A549 treated with DMSO at 1 μM for 4 hours (cell line): ENCODE data around the gene INPP5E. TPM values are rescaled to one million over a fixed set of nuclear protein-coding genes. Genes with fewer than 3 reads are reported as not detected.

Source experiments
- total RNA-seq: library from RNA; stranded (reverse); fragments of 200-300 nt; extraction: Qiagen RNA extraction; gene quantifications from 5 replicates; pipeline ENCODE4 v1.2.3, GENCODE V29; 2022; ENCODE audit warnings: low read depth

The INPP5E gene
- total RNA-seq, result 12.1 to 20.4 TPM (median 17.7 TPM) in 5 replicates

GRCh38 chr9:136439481-136440408, at the start of gene INPP5E:
Gene INPP5E, minus strand, starts transcription at chr9:136439845. Its CDS starts 426 bp downstream, at chr9:136439419.

GRCh38 chr9:136482793-136483588, 43.3 kb upstream of the INPP5E start, which contains the start of gene SEC16A:
Gene SEC16A, minus strand, starts transcription at chr9:136483040. Its CDS starts 5,425 bp downstream, at chr9:136477615.

GRCh38 chr9:136410500-136411287, 29.0 kb downstream of the INPP5E start, which contains the start of the genes ENTR1 and PMPCA:
Gene ENTR1, minus strand, starts transcription at chr9:136410614. Its CDS starts 217 bp downstream, at chr9:136410397.
Gene PMPCA, plus strand, starts transcription at chr9:136410658. Its CDS starts 11 bp downstream, at chr9:136410669.

GRCh38 chr9:136400038-136400834, 39.4 kb downstream of the INPP5E start, which contains the start of gene SNAPC4:
Gene SNAPC4, minus strand, starts transcription at chr9:136400170. Its CDS starts 1,742 bp downstream, at chr9:136398428.

Other genes with a start within 250 kb of the INPP5E start
- gene LHX3, start 234.7 kb downstream of the INPP5E start, total RNA-seq, result 0.05 to 0.13 TPM (median 0.09 TPM) in 5 replicates
- 25.7 to 31.0 TPM (median 29.4 TPM) in 5 replicates for gene QSOX2, start 194.0 kb downstream of the INPP5E start, total RNA-seq
- 0.01 TPM in 1 of 5 replicates, not detected in the others for gene CCDC187, start 135.8 kb downstream of the INPP5E start, total RNA-seq
- gene GPSM1, start 112.3 kb downstream of the INPP5E start, total RNA-seq, result 8.4 to 12.4 TPM (median 10.7 TPM) in 5 replicates
- gene DNLZ, start 76.1 kb downstream of the INPP5E start, total RNA-seq, result 19.0 to 36.9 TPM (median 31.0 TPM) in 5 replicates
- gene CARD9, start 66.2 kb downstream of the INPP5E start, total RNA-seq, result 0.64 to 2.6 TPM (median 1.1 TPM) in 5 replicates
- 11.7 to 14.7 TPM (median 12.9 TPM) in 5 replicates for gene SNAPC4, start 39.7 kb downstream of the INPP5E start, total RNA-seq
- 65.0 to 82.7 TPM (median 79.3 TPM) in 5 replicates for gene ENTR1, start 29.2 kb downstream of the INPP5E start, total RNA-seq
- gene PMPCA, start 29.2 kb downstream of the INPP5E start, total RNA-seq, result 77.4 to 96.9 TPM (median 81.7 TPM) in 5 replicates
- gene SEC16A, start 43.2 kb upstream of the INPP5E start, total RNA-seq, result 54.9 to 67.9 TPM (median 64.7 TPM) in 5 replicates
- gene NOTCH1, start 106.2 kb upstream of the INPP5E start, total RNA-seq, result 9.7 to 13.2 TPM (median 11.3 TPM) in 5 replicates
- gene EGFL7, start 223.1 kb upstream of the INPP5E start, total RNA-seq, result 41.7 to 60.0 TPM (median 50.7 TPM) in 5 replicates
- 72.3 to 105 TPM (median 98.6 TPM) in 5 replicates for gene AGPAT2, start 247.6 kb upstream of the INPP5E start, total RNA-seq